CD4-positive, alpha-beta T cell treated with Interferon alpha-2 for 1 hour (primary cell): ENCODE results near the gene KCTD14.
"Not testable (repeated sequence)": the region's sequence is repeated elsewhere in the genome, so short reads cannot be mapped to it uniquely, and the experiment has no call there.

Source experiments
- DNase-seq, 2 donors: peaks; one replicate each; pipeline ENCODE4 v3.0.0-alpha.2; 2020 to 2022

KCTD14 gene, protein sequence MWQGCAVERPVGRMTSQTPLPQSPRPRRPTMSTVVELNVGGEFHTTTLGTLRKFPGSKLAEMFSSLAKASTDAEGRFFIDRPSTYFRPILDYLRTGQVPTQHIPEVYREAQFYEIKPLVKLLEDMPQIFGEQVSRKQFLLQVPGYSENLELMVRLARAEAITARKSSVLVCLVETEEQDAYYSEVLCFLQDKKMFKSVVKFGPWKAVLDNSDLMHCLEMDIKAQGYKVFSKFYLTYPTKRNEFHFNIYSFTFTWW

GRCh38 chr11:78022397-78023396 is at the start of gene KCTD14:
Gene KCTD14 (minus strand): TSS chr11:78023276. CDS start chr11:78023249, 27 bp downstream.
- DNase-seq, result no peak

DNA sequence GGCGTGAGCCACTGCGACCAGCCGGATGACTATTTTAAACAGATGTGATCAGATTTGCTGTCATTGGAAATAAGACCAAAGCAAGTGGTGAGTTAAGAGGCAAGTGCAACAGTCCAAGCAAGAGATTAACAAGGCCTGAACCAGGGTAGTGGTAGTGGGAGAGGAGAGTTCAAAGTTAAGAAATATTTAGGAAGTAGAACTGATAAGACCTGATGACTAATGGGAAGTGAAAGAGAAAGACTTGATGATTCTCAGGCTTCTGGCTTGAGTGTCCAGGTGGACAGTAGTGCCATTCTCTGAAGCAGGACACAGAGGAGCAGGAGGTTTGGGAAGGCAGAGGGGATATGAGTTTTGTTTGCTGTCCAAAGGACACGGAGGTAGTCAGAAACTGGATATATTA is 49.4 kb upstream of the KCTD14 start:
- DNase-seq, result no peak

DNA sequence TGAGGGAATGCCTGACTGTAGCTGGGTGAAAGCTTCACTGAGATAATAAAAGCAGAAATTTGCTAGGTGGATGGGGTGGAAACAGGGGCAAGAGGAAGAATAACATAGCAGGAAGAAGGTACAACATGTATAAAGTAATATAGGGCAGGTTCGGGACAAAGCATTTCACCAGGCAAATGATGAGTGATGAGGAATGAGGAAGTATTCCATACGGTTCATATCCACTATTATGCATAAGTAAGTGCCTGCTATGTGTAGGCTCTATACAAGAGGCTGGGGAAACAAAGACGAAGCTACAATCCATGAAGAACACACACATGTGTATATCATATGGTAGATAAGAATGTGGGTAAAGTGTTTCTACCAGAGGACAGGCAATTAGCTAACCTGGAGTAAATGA is 48.6 kb upstream of the KCTD14 start:
- DNase-seq, result no peak

- DNase-seq, result no peak
Observed at GRCh38 chr11:78070621-78071020, 47.5 kb upstream of the KCTD14 start.

- DNase-seq, result no peak
Observed at GRCh38 chr11:78069465-78069864, 46.4 kb upstream of the KCTD14 start.

DNA sequence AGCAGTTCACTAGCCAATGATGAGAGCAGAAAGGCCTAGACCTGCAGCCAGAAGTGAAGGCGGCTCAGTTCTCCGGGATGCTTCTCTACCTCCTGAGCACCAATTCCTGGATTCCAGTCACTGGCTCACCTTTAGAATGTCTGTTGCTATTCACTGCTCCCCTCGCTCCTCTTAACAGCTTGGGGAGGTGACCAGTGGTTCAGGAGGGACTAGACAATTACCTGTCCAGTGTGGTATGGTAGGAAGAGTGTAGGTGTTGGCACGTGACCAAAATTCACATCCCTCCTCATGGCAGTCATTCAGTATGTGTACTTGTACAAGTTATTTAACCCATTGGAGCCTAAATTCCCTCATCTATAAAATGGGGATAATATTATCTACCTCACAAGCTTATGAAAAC is 44.6 kb upstream of the KCTD14 start:
- DNase-seq, result no peak

DNA sequence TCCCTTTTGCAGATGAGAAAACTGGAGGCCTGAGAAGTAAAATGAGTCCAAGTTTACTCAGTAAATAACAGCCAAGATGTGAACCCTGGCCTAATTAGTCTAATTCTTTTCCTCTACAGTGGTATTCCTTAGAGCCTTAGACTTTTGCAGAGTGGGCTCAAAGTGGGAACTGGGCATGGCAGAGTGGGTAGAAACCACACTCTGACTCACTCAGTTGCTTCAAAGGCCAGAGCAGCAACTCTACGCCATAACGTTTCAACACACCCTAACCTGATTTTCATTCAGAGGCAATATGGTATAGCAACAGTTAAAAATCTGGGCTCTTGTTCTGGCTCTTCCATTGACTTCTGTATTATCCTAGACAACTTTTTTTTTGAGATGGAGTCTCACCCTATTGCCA is 43.4 kb upstream of the KCTD14 start:
- DNase-seq, result no peak

GRCh38 chr11:78065203-78065602 is 42.1 kb upstream of the KCTD14 start:
- no peak for DNase-seq

DNA sequence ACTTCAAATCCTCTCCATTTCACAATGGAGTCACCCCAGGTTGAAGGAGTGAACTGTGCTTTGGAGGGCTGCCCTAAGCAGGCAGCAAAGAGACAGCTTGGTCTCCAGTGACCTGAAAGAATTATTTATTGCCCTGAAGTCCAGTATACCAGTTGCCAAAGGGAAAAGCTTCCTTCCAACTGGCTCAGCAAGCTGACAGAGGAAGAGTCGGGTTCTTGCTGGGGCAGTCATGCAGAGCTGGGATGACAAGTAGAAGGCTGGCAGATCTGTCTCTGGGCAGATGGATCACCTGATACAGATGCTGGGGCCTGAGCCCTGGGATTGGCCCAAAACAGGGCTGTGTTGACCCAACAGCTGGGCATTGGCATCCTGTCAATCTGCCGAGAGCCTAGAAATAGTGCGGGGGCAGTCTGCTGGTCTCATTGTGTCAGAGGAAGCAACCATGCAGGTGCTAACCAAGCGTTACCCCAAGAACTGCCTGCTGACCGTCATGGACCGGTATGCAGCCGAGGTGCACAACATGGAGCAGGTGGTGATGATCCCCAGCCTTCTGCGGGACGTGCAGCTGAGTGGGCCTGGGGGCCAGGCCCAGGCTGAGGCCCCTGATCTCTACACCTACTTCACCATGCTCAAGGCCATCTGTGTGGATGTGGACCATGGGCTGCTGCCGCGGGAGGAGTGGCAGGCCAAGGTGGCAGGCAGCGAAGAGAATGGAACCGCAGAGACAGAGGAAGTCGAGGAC is 40.5 kb upstream of the KCTD14 start, which contains the start of gene THRSP:
TSS of gene THRSP (plus strand) at position 422 of the 742 bp plus-strand sequence. CDS start at position 443, 21 bp downstream.
- DNase-seq, result no peak

DNA sequence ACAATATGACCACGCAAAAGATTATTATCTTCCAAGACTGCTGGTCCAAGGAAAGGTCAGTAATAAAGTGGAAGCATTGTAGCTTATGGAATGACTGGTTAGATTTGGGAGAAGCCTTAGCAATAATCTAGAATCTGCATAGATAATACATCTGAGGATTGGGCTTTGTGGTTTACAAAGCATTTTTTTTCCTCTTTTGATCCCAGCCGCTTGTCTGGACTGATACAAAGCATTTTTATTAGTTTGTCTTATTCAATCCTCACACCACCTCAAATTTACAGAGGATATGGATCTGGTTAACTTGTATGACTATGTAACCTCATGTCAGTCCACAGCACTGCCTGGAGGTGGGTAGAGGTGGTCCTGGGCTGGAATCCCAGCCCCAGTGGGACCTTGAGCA is 39.6 kb upstream of the KCTD14 start:
- DNase-seq, result no peak

- no peak for DNase-seq
Observed at GRCh38 chr11:78061921-78062311, 38.8 kb upstream of the KCTD14 start.

DNA sequence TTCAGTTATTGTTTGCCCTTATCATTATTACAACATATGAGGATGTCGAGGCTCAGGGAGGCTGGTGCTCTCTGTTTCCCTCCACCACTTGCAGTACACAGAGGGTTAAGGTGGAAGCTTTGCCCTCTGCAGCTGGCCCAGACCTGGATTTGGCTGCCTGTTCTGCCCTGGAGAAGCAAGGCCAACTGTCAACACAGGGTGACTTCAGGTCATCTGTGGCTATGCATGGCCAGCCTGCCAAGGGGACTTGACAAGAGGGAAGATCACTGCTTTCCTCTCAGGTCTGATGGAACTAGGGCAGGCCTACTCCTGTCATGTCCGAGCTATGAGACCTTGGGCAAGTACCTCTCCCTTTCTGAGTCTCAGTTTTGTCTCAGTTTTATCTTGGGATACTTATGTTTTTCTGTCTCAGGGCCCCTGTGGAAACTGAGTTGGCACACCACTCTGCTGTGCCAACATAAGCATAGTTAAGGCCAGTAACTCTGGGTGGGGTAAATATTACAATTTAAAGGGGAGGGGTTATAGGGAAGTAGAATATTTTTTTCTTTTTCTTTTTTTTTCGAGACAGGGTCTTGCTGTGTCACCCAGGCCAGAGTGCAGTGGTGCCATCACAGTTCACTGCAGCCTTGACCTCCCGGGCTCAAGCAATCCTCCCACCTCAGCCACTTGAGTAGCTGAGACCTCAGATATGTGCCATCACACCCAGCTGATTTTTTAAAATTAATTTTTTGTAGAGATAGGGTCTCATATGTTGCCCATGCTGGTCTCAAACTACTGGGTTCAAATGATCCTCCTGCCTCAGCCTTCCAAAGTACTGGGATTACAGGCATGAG is 38.2 kb upstream of the KCTD14 start:
- DNase-seq, result no peak

DNA sequence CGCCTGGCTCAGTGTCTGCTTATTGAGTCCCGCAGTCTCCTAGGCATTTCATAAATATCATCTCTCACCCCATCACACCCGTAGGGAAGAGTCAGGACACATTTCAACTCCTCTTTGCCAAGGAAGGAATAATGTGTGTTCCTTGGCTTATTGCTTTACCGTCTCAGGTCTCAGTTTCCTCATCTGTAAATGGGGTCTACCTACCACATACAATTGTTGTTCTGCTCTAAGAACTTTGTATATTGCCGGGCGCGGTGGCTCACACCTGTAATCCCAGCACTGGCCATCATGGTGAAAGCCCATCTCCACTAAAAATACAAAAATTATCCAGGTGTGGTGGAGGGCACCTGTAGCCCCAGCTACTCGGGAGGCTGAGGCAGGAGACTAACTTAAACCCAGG is 37.5 kb upstream of the KCTD14 start:
- DNase-seq, result no peak

DNA sequence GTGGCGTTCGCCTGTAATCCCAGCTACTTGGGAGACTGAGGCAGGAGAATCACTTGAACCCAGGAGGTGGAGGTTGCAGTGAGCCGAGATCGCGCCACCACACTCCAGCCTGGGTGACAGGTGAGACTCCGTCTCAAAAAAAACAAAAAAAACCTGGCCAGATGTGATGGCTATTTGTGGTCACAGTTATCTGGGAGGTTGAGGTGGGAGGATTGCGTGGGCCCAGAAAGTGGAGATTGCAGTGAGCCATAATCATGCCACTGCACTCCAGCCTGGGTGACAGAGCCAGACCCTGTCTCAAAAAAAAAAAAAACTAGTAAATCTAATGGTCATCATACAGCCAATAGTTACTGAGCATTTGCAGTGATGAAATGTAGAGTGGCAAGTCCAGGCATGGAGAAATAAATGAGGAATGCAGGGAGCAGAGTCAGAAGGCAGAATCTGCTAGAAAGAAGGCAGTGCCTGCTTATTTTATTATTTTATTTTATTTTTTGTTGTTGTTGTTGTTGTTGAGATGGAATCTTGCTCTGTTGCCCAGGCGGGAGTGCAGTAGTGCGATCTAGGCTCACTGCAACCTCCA is 36.8 kb upstream of the KCTD14 start:
- not testable (repeated sequence) for DNase-seq

- DNase-seq, result no peak
Observed at GRCh38 chr11:78057462-78058055, 34.5 kb upstream of the KCTD14 start.

DNA sequence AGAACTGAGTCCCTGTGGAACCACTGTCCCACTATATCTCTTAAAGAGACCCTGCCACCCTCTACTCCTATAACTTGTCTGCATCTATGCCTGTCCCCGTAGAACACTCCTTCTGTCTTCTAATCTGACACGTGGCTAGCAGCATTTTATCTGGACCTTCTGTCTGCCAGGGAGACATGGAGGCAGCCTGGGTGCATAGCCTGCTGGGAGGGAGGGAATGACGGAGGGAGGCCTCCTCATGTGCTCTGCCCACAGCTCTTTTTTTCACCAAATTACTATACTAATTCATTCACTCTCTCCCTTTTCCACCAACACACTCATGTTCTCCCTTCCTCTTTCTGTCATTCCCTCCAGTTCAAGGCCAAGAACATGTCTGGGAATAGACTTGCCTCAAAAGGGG is 33.0 kb upstream of the KCTD14 start:
- no peak for DNase-seq

- no peak for DNase-seq
Observed at GRCh38 chr11:78054971-78055370, 31.9 kb upstream of the KCTD14 start.

GRCh38 chr11:78050964-78051831 is 28.1 kb upstream of the KCTD14 start:
- no peak for DNase-seq

DNA sequence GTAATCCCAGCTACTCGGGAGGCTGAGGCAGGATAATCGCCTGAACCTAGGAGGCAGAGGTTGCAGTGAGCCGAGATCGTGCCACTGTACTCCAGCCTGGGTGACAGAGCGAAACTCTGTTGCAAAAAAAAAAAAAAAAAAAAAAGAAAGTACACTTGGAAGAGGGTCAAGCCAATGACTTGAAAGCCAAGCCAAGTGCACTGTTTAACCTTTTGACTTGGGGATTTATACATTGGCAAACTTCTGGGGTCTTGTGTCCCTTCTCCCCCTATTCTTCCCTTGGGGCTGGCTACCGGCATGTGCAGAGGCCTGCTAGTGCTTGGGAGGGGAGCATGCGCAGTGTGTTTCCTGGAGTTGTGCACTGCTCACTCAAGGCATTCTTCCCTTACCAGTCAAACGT is 26.3 kb upstream of the KCTD14 start:
- DNase-seq, result no peak

- DNase-seq, result no peak
Observed at GRCh38 chr11:78048561-78048960, 25.5 kb upstream of the KCTD14 start.

GRCh38 chr11:78046486-78046854 is 23.4 kb upstream of the KCTD14 start:
- DNase-seq, result no peak
